ENCODE results near the gene ADIPOR2. TPM values are rescaled to one million over a fixed set of nuclear protein-coding genes. Genes with fewer than 3 reads are reported as not detected.

The ADIPOR2 gene
- total RNA-seq, 1 experiment from 2014 or later: 84.0 TPM

DNA sequence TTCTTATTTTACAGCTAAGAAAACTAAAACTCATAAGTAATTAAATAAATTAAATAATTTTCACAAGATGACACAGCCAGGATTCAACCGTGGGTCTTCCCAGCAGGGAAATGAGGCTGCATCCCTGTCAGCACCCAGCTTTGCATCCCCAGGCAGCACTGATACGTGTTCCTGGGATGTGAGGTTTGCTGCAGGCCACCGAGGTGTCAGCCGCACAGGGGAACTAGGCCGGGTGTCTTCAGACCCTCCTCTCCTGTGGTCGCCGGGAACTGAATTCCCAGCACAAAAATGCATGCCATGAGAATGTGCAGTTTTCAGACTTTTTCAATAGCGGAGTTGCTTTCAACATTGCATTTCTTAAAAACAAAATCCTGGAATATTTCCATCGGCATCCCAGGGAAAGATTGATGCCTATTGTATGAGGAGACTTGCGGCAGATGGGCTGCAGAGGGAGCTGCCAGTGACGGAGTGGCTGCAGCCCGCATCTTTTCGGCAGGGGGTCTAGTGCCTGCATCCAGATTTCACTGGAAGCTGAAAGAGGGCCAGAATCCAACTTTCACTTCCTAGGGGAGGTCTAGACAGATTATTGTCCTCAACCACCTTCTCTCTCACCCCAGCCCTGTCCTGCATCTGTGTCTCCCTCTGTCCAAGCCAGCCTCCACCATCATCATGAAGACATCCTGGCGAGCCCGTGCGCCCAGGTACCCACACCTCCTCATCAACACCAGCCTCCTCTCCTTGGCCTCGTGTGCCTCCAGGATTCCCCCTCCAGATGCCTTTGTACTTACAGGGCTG lies 142.1 kb downstream of the ADIPOR2 start:
- peaks cover 5% of the 10 kb centered on the region for H3K4me1 ChIP-seq (ENCODE audit: insufficient read depth, low read length, poor library complexity, severe bottlenecking)
- POLR2A ChIA-PET (ENCODE audit: low non-redundant PET): interaction anchor here (0.7 kb wide), 1 partner anchor 219 kb away, joined by 3 read pairs; no protein-coding TSS in a partner anchor

DNA sequence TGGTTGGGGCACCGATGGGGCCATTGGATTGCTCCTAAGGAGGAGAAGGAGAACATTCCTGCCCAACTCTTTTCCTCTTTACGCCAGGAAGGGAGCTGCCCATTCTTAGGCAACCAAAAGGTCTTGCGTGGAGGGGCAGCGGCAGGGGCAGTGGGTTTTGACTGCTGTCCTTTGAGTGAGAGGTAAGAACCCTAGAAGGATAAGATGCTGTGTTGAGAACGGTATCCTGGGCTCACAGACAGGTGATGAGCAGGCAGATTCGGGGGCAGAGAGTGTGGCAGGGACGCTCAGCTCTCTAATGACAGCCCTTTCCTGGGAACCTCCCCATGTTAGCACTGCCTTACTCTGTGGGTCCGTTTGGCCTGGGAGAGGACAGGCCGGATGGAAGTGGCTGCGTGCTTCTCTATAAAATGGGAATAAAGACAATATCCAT lies 142.7 kb downstream of the ADIPOR2 start:
- H3K27me3 ChIP-seq (replicated peaks; ENCODE audit: insufficient read depth, low read depth, low read length, poor library complexity): no peaks in the 10 kb centered on the region
- intact Hi-C loops (cut with micrococcal nuclease; ENCODE audit: unreplicated experiment): no loop called here
- H3K27ac ChIP-seq (ENCODE audit: low read depth, low read length, poor library complexity, severe bottlenecking): no peak overlapping the region
- H3K9me3 ChIP-seq (ENCODE audit: low read depth, low read length, poor library complexity, severe bottlenecking): no peaks in the 10 kb centered on the region
- BruUV-seq (replicated peaks): no TSS peak
- CTCF ChIA-PET: no interaction called here
- no peak for DNase-seq (ENCODE audit: low spot score)
- POLR2A ChIA-PET (ENCODE audit: low non-redundant PET): interaction anchor here (0.7 kb wide), 1 partner anchor 220 kb away, joined by 3 read pairs; no protein-coding TSS in a partner anchor
- H3K36me3 ChIP-seq (ENCODE audit: insufficient read depth, low read length, poor library complexity, severe bottlenecking): no peaks in the 10 kb centered on the region
- H3K4me1 ChIP-seq (ENCODE audit: insufficient read depth, low read length, poor library complexity, severe bottlenecking): peaks cover 9% of the 10 kb centered on the region
- TF ChIP-seq CTCF (conservative IDR thresholded peaks at IDR 0.05; ENCODE audit: low read depth, low read length): no peak
- no peak for TF ChIP-seq EZH2 (IDR thresholded peaks at IDR 0.05; ENCODE audit: borderline replicate concordance, low read depth, low read length, poor library complexity, severe bottlenecking)
- no peak overlapping the region for H3K4me3 ChIP-seq (ENCODE audit: low read depth, low read length, poor library complexity, severe bottlenecking)

More for the DNA sequence above, 142.1 kb downstream of the ADIPOR2 start:
- Histone ChIP-seq H3K27ac (ENCODE audit: low read depth, low read length, poor library complexity, severe bottlenecking) (no peak overlapping the region), H3K27me3 (replicated peaks; ENCODE audit: insufficient read depth, low read depth, low read length, poor library complexity) (no peaks in the 10 kb centered on the region), H3K9me3 (ENCODE audit: low read depth, low read length, poor library complexity, severe bottlenecking) (no peaks in the 10 kb centered on the region), H3K36me3 (ENCODE audit: insufficient read depth, low read length, poor library complexity, severe bottlenecking) (no peaks in the 10 kb centered on the region), H3K4me3 (ENCODE audit: low read depth, low read length, poor library complexity, severe bottlenecking) (no peak overlapping the region)
- TF ChIP-seq CTCF (conservative IDR thresholded peaks at IDR 0.05; ENCODE audit: low read depth, low read length): 0 out of 2 replicates have a peak, but pooled peaks have one; percentile 18
- no peak for TF ChIP-seq EZH2 (IDR thresholded peaks at IDR 0.05; ENCODE audit: borderline replicate concordance, low read depth, low read length, poor library complexity, severe bottlenecking)
- intact Hi-C loops (cut with micrococcal nuclease; ENCODE audit: unreplicated experiment): no loop called here
- BruUV-seq (replicated peaks): no TSS peak
- peak; percentile 26 for DNase-seq (ENCODE audit: low spot score)
- CTCF ChIA-PET: no interaction called here

GRCh38 chr12:1834186-1834925 lies 143.5 kb downstream of the ADIPOR2 start:
- CTCF ChIA-PET: no interaction called here
- intact Hi-C loops (cut with micrococcal nuclease; ENCODE audit: unreplicated experiment): no loop called here

More at GRCh38 chr12:1834186-1834925, 143.5 kb downstream of the ADIPOR2 start:
- Histone ChIP-seq H3K4me3 (ENCODE audit: low read depth, low read length, poor library complexity, severe bottlenecking) (no peak overlapping the region), H3K4me1 (ENCODE audit: insufficient read depth, low read length, poor library complexity, severe bottlenecking) (peaks cover 11% of the 10 kb centered on the region), H3K27ac (ENCODE audit: low read depth, low read length, poor library complexity, severe bottlenecking) (no peak overlapping the region), H3K27me3 (replicated peaks; ENCODE audit: insufficient read depth, low read depth, low read length, poor library complexity) (no peaks in the 10 kb centered on the region), H3K9me3 (ENCODE audit: low read depth, low read length, poor library complexity, severe bottlenecking) (no peaks in the 10 kb centered on the region), H3K36me3 (ENCODE audit: insufficient read depth, low read length, poor library complexity, severe bottlenecking) (no peaks in the 10 kb centered on the region)
- POLR2A ChIA-PET (ENCODE audit: low non-redundant PET): no interaction called here
- BruUV-seq (replicated peaks): no TSS peak
- DNase-seq (ENCODE audit: low spot score): no peak
- TF ChIP-seq EZH2 (IDR thresholded peaks at IDR 0.05; ENCODE audit: borderline replicate concordance, low read depth, low read length, poor library complexity, severe bottlenecking) (no peak), CTCF (conservative IDR thresholded peaks at IDR 0.05; ENCODE audit: low read depth, low read length) (no peak)

All from A673 (cell line).